K562 (cell line): ENCODE data around the gene PRAME. TPM values are rescaled to one million over a fixed set of nuclear protein-coding genes. Genes with fewer than 3 reads are reported as not detected.

Source experiments
- ELF4 ChIP-seq: fragments of 450-650 bp; formaldehyde crosslinking; IDR thresholded peaks from 2 replicates; pipeline ENCODE4 v1.4.0; 2022; ENCODE audit warnings: missing genetic modification characterization
- ETS2 ChIP-seq: IDR thresholded peaks from 2 replicates; pipeline ENCODE4 v1.6.1; 2016; ENCODE audit warnings: borderline replicate concordance, missing genetic modification characterization, mild to moderate bottlenecking, moderate library complexity, missing compliant biosample characterization; ENCODE audit not compliant: poor library complexity, severe bottlenecking
- HES1 ChIP-seq: fragments of 450-650 bp; IDR thresholded peaks from 2 replicates; pipeline ENCODE4 v1.6.1; 2016; ENCODE audit warnings: low read depth, mild to moderate bottlenecking, moderate library complexity
- KDM5B ChIP-seq: fragments of 200-600 bp; sonication (generic); IDR thresholded peaks from 2 replicates; pipeline ENCODE4 v1.6.1; 2012; ENCODE audit warnings: low read depth, mild to moderate bottlenecking, moderate library complexity, low read length, control low read depth, inconsistent platforms; ENCODE audit not compliant: insufficient replicate concordance
- MAX ChIP-seq: sonication (generic); formaldehyde crosslinking; IDR thresholded peaks from 2 replicates; pipeline ENCODE4 v1.9.0; 2022; ENCODE audit warnings: mild to moderate bottlenecking, missing genetic modification reagents
- PRMT5 ChIP-seq: sonication (generic); formaldehyde crosslinking; IDR thresholded peaks from 2 replicates; pipeline ENCODE4 v1.5.0; 2020; ENCODE audit warnings: missing genetic modification reagents
- PURB ChIP-seq: sonication (generic); formaldehyde crosslinking; IDR thresholded peaks from 2 replicates; pipeline ENCODE4 v1.9.0; 2021; ENCODE audit warnings: low read depth, mild to moderate bottlenecking, missing genetic modification reagents
- SMARCC2 ChIP-seq: fragments of 450-650 bp; IDR thresholded peaks from 2 replicates; pipeline ENCODE4 v1.6.1; 2017; ENCODE audit warnings: antibody characterized with exemption, moderate library complexity, mild to moderate bottlenecking, low read depth
- TAF15 ChIP-seq: fragments of 200-400 bp; formaldehyde crosslinking; IDR thresholded peaks from 2 replicates; pipeline ENCODE4 v1.6.1; 2017; ENCODE audit warnings: mild to moderate bottlenecking, low read depth, low read length, moderate library complexity
- TEAD4 ChIP-seq, 2 experiments: sonication (generic) in 1 of 2; formaldehyde crosslinking in 1 of 2; IDR thresholded peaks; 2 replicates each; pipeline versions ENCODE4 v1.6.1 to v1.8.0; 2012 to 2022; ENCODE audit warnings: borderline replicate concordance in 1 of 2, inconsistent platforms in 1 of 2, low read length in 1 of 2, mild to moderate bottlenecking in 1 of 2, missing genetic modification reagents in 1 of 2
- ZNF121 ChIP-seq: sonication (generic); formaldehyde crosslinking; conservative IDR thresholded peaks from 2 replicates; pipeline ENCODE4 v1.8.0; 2022; ENCODE audit warnings: missing genetic modification reagents
- ZNF316 ChIP-seq: fragments of 450-650 bp; IDR thresholded peaks from 2 replicates; pipeline ENCODE4 v1.6.1; 2016
- polyA plus RNA-seq, 8 experiments: library from polyadenylated mRNA; depleted of rRNA in 4 of 8; stranded (reverse) in 5 of 8; unstranded in 3 of 8; fragments of >200 nt; fragmentation: Nextera tagmentation in 2 of 8; fragmentation: Illumina TruSeq in 1 of 8; extraction: Ambion mirVana in 2 of 8; extraction: Trizol in 1 of 8; gene quantifications; 2 replicates each; pipeline versions ENCODE4 v1.2.1 to v1.2.3, GENCODE V29; 2011 to 2014; ENCODE audit warnings: inconsistent platforms in 1 of 8, missing spikeins in 1 of 8
- total RNA-seq, 7 experiments: library from RNA; depleted of rRNA in 6 of 7; stranded (reverse); fragments of >200 nt in 6 of 7; fragmentation: Illumina TruSeq in 2 of 7; extraction: Trizol in 2 of 7; gene quantifications; 2 replicates each; pipeline versions ENCODE4 v1.2.1 to v1.2.3, GENCODE V29; 2011 to 2021; ENCODE audit warnings: low replicate concordance in 1 of 7
- TF ChIP-seq, protein P1 (sequence below): fragments of 250-450 bp; sonication (Bioruptor Pico); IDR thresholded peaks from 2 replicates; pipeline ENCODE4 v1.4.0; 2020
- TF ChIP-seq, protein P2 (sequence below): sonication (generic); formaldehyde crosslinking; IDR thresholded peaks from 2 replicates; pipeline ENCODE4 v1.8.1; 2022; ENCODE audit warnings: missing genetic modification reagents

Gene PRAME
- total and polyA plus RNA-seq, 9 of the 15 experiments (the other 6 are each of a cell fraction or from before 2014, with no cell fraction given) = 662 to 2,141 (median 1,142) TPM

DNA sequence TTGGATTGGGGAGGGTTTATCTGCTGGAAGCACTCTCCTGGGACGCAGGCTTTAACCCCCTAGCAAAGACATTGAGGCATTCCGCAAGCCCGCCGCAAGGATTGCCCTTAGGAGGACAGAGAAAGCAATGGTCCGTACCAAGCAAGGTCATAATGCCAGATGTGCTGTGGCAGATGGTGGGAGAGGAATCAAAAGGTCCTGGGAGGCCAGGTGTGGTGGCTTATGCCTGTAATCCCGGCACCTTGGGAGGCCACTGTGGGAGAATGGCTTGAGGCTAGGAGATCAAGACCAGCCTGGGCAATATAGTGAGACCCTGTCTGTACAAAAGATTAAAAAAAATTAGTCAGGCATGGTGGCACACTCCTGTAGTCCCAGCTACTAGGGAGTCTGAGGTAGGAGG, 12.4 kb upstream of the PRAME start (continued):
- TF ChIP-seq HES1 (no peak), TAF15 (no peak), PURB (CRISPR knock-in tag) (0 out of 2 replicates have a peak, but pooled peaks have one; percentile 47), ELF4 (CRISPR knock-in tag) (no peak), ZNF121 (CRISPR knock-in tag) (peak; percentile 83), SMARCC2 (no peak), ZNF316 (no peak), PRMT5 (CRISPR knock-in tag) (no peak), ETS2 (tag) (no peak), TEAD4 (IDR thresholded peaks at IDR 0.05; ENCODE audit: low read length) (no peak), TEAD4 (CRISPR knock-in tag; IDR thresholded peaks at IDR 0.05; ENCODE audit: borderline replicate concordance) (no peak), KDM5B (no peak), MAX (0 out of 2 replicates have a peak, but pooled peaks have one; percentile 16)
- TF ChIP-seq, protein P1, sequence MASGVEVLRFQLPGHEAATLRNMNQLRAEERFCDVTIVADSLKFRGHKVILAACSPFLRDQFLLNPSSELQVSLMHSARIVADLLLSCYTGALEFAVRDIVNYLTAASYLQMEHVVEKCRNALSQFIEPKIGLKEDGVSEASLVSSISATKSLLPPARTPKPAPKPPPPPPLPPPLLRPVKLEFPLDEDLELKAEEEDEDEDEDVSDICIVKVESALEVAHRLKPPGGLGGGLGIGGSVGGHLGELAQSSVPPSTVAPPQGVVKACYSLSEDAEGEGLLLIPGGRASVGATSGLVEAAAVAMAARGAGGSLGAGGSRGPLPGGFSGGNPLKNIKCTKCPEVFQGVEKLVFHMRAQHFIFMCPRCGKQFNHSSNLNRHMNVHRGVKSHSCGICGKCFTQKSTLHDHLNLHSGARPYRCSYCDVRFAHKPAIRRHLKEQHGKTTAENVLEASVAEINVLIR (CRISPR knock-in tag) = no peak
- TF ChIP-seq, protein P2, sequence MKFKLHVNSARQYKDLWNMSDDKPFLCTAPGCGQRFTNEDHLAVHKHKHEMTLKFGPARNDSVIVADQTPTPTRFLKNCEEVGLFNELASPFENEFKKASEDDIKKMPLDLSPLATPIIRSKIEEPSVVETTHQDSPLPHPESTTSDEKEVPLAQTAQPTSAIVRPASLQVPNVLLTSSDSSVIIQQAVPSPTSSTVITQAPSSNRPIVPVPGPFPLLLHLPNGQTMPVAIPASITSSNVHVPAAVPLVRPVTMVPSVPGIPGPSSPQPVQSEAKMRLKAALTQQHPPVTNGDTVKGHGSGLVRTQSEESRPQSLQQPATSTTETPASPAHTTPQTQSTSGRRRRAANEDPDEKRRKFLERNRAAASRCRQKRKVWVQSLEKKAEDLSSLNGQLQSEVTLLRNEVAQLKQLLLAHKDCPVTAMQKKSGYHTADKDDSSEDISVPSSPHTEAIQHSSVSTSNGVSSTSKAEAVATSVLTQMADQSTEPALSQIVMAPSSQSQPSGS (CRISPR knock-in tag) = 0 out of 2 replicates have a peak, but pooled peaks have one; percentile 20
